Measurements from ENCODE around the gene ACADM.
"Not testable (repeated sequence)": the region's sequence is repeated elsewhere in the genome, so short reads cannot be mapped to it uniquely, and the experiment has no call there.

ACADM gene

DNA sequence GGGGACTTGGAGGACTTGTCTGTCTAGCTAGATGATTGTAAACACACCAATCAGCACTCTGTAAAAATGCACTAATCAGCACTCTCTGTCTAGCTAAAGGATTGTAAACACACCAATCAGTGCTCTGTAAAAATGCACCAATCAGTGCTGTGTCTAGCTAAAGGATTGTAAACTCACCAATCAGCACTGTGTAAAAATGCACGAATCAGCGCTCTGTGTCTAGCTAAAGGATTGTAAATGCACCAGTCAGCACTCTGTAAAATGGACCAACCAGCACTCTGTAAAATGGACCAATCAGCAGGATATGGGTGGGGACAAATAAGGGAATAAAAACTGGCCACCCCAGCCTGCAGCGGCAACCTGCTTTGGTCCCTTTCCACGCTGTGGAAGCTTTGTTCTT lies 34.0 kb downstream of the ACADM start:
- peaks cover 6 to 75% of the 10 kb centered on the region in 2 donors for H3K36me3 ChIP-seq (replicated peaks in 1 of 2; ENCODE audit: control insufficient read depth in 2 of 2, insufficient read depth in 2 of 2, low read length in 2 of 2)
- not testable (repeated sequence) for H3K27ac ChIP-seq (replicated peaks; ENCODE audit: low read length)

DNA sequence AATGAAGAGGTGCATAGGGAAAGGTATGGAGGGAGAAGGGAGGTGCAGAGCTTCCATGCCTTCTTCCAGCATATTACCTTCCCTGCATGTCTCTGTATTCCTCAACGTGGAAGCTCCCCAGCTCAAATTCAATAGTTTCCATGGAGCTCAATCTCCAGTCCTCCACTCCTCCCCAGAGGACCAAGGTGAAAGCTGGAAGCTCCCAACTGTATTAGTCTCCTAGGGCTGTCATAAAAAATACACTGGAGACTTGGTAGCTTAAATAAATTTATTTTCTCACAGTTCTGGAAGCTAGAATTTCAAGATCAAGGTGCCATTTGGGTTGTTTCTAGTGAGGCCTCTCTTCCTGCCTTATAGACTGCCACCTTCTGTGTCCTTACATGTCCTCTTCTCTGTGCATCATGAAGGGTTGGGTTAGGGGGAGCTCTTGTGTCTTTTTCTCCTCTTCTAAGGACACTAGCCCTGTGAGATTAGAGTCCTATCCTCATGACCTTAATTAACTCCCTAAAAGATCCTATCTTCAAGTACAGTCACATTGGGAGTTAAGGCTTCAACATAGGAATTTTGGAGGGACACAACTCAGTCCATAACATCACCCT lies 39.6 kb downstream of the ACADM start:
- no peak overlapping the region for H3K18ac ChIP-seq (ENCODE audit: low read length)
- no peak overlapping the region for H2BK120ac ChIP-seq (ENCODE audit: low read depth, low read length)
- no peaks in the 10 kb centered on the region for H3K79me1 ChIP-seq (ENCODE audit: low read depth, low read length)
- no peak overlapping the region for H3K23ac ChIP-seq (ENCODE audit: low read depth, low read length, poor library complexity)
- H3K27me3 ChIP-seq (ENCODE audit: control insufficient read depth in 3 of 3, insufficient read depth in 3 of 3, low read depth in 1 of 3, low read length in 3 of 3), result no peaks in the 10 kb centered on the region
- H3K14ac ChIP-seq (ENCODE audit: low read length), result no peak overlapping the region
- H3K9ac ChIP-seq (ENCODE audit: low read depth, low read length, poor library complexity), result no peak overlapping the region
- no peak overlapping the region for H2BK12ac ChIP-seq (ENCODE audit: low read length)
- no peak overlapping the region for H4K91ac ChIP-seq (ENCODE audit: low read depth, low read length, poor library complexity)
- H3K36me3 ChIP-seq (replicated peaks in 1 of 2; ENCODE audit: control insufficient read depth in 2 of 2, insufficient read depth in 2 of 2, low read length in 2 of 2), result peaks cover 4 to 36% of the 10 kb centered on the region in 2 donors
- H3K4me1 ChIP-seq (ENCODE audit: control insufficient read depth in 2 of 2, insufficient read depth in 1 of 2, low read depth in 1 of 2, low read length in 2 of 2), result no peaks in the 10 kb centered on the region
- H2AK5ac ChIP-seq (ENCODE audit: low read depth, low read length), result no peak overlapping the region
- H3K4ac ChIP-seq (ENCODE audit: low read length), result no peak overlapping the region
- H2AFZ ChIP-seq (ENCODE audit: low read length), result no peak overlapping the region
- no peak overlapping the region for H3K4me2 ChIP-seq (ENCODE audit: insufficient read depth, low read length, poor library complexity, severe bottlenecking)
- no peak overlapping the region for H2BK5ac ChIP-seq (ENCODE audit: low read length)
- no CpG with 5 or more reads among the region's 1 CpG for WGBS, 2 donors (ENCODE audit: extremely low coverage in 2 of 2, insufficient read length in 2 of 2, insufficient replicate concordance in 1 of 2)
- H2BK15ac ChIP-seq (ENCODE audit: low read length), result no peak overlapping the region
- H3K27ac ChIP-seq (replicated peaks; ENCODE audit: low read length), result no peak overlapping the region
- no peak overlapping the region for H3K4me3 ChIP-seq (ENCODE audit: low read length in 2 of 2)
- no peak for DNase-seq (ENCODE audit: low spot score)
- no peak overlapping the region for H4K8ac ChIP-seq (ENCODE audit: low read depth, low read length)
- H3K9me3 ChIP-seq (replicated peaks in 1 of 2; ENCODE audit: control insufficient read depth in 2 of 2, insufficient read depth in 1 of 2, low read depth in 1 of 2, low read length in 2 of 2), result no peaks in the 10 kb centered on the region

More for the DNA sequence above, 34.0 kb downstream of the ACADM start:
- not testable (repeated sequence) for H2AK5ac ChIP-seq (ENCODE audit: low read depth, low read length); H3K4me3 ChIP-seq (ENCODE audit: low read length in 2 of 2); H3K27me3 ChIP-seq (ENCODE audit: control insufficient read depth in 3 of 3, insufficient read depth in 3 of 3, low read depth in 1 of 3, low read length in 3 of 3); H3K9ac ChIP-seq (ENCODE audit: low read depth, low read length, poor library complexity); H3K4me1 ChIP-seq (ENCODE audit: control insufficient read depth in 2 of 2, insufficient read depth in 1 of 2, low read depth in 1 of 2, low read length in 2 of 2); H2BK5ac ChIP-seq (ENCODE audit: low read length); H3K18ac ChIP-seq (ENCODE audit: low read length); H3K14ac ChIP-seq (ENCODE audit: low read length); DNase-seq (ENCODE audit: low spot score); H2BK12ac ChIP-seq (ENCODE audit: low read length); H2BK15ac ChIP-seq (ENCODE audit: low read length); H4K91ac ChIP-seq (ENCODE audit: low read depth, low read length, poor library complexity); H2AFZ ChIP-seq (ENCODE audit: low read length); H3K4ac ChIP-seq (ENCODE audit: low read length); H3K4me2 ChIP-seq (ENCODE audit: insufficient read depth, low read length, poor library complexity, severe bottlenecking); H3K79me1 ChIP-seq (ENCODE audit: low read depth, low read length); H2BK120ac ChIP-seq (ENCODE audit: low read depth, low read length); H3K23ac ChIP-seq (ENCODE audit: low read depth, low read length, poor library complexity); H4K8ac ChIP-seq (ENCODE audit: low read depth, low read length)
- peaks cover 4 to 32% of the 10 kb centered on the region in 2 donors for H3K9me3 ChIP-seq (replicated peaks in 1 of 2; ENCODE audit: control insufficient read depth in 2 of 2, insufficient read depth in 1 of 2, low read depth in 1 of 2, low read length in 2 of 2)
- no CpG with 5 or more reads among the region's 4 CpGs for WGBS, 2 donors (ENCODE audit: extremely low coverage in 2 of 2, insufficient read length in 2 of 2, insufficient replicate concordance in 1 of 2)

DNA sequence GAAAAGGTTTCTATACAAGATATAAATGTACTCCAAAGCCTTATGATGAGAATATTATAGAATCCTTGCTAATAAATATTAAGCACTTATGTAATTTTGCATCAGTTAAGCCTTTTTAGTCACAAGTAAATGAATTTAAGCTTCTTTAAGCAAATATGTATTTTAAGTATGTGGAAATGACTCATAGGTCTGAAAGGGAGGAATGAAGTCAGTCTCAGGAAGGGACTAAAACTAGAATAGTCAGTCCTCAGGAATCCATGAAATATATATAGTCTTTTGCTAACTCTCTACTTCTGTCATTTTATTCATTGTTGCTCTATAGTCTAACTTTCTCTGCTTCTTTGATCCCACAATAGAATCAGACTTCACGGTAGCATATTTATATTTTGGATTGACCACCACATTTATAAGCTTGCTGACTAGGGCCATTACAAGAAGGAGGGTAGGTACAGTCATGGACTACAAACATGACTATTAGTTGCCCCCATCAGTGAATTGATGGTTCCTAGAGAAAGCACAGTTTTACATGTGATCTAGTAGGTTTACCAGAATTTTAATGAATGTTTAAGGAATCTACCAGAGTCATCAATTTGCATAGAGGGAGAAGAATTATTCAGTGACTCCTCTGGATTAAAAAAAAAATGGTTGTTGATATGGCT lies 41.3 kb downstream of the ACADM start:
- Histone ChIP-seq H3K4ac (ENCODE audit: low read length) (no peak overlapping the region), H2BK120ac (ENCODE audit: low read depth, low read length) (no peak overlapping the region), H2BK15ac (ENCODE audit: low read length) (no peak overlapping the region), H3K9me3 (replicated peaks in 1 of 2; ENCODE audit: control insufficient read depth in 2 of 2, insufficient read depth in 1 of 2, low read depth in 1 of 2, low read length in 2 of 2) (no peaks in the 10 kb centered on the region), H3K4me1 (ENCODE audit: control insufficient read depth in 2 of 2, insufficient read depth in 1 of 2, low read depth in 1 of 2, low read length in 2 of 2) (no peaks in the 10 kb centered on the region), H3K27me3 (ENCODE audit: control insufficient read depth in 3 of 3, insufficient read depth in 3 of 3, low read depth in 1 of 3, low read length in 3 of 3) (no peaks in the 10 kb centered on the region), H4K8ac (ENCODE audit: low read depth, low read length) (no peak overlapping the region), H2AK5ac (ENCODE audit: low read depth, low read length) (no peak overlapping the region), H3K18ac (ENCODE audit: low read length) (no peak overlapping the region), H3K4me2 (ENCODE audit: insufficient read depth, low read length, poor library complexity, severe bottlenecking) (no peak overlapping the region), H4K91ac (ENCODE audit: low read depth, low read length, poor library complexity) (no peak overlapping the region), H3K27ac (replicated peaks; ENCODE audit: low read length) (no peak overlapping the region), H2BK5ac (ENCODE audit: low read length) (no peak overlapping the region), H3K14ac (ENCODE audit: low read length) (no peak overlapping the region), H3K36me3 (replicated peaks in 1 of 2; ENCODE audit: control insufficient read depth in 2 of 2, insufficient read depth in 2 of 2, low read length in 2 of 2) (peaks cover 4 to 31% of the 10 kb centered on the region in 2 donors), H3K23ac (ENCODE audit: low read depth, low read length, poor library complexity) (no peak overlapping the region), H3K4me3 (ENCODE audit: low read length in 2 of 2) (no peak overlapping the region), H3K79me1 (ENCODE audit: low read depth, low read length) (no peaks in the 10 kb centered on the region), H3K9ac (ENCODE audit: low read depth, low read length, poor library complexity) (no peak overlapping the region), H2BK12ac (ENCODE audit: low read length) (no peak overlapping the region), H2AFZ (ENCODE audit: low read length) (no peak overlapping the region)
- WGBS, 2 donors (ENCODE audit: extremely low coverage in 2 of 2, insufficient read length in 2 of 2, insufficient replicate concordance in 1 of 2), result no CpG with 5 or more reads among the region's 1 CpG
- DNase-seq (ENCODE audit: low spot score), result no peak

DNA sequence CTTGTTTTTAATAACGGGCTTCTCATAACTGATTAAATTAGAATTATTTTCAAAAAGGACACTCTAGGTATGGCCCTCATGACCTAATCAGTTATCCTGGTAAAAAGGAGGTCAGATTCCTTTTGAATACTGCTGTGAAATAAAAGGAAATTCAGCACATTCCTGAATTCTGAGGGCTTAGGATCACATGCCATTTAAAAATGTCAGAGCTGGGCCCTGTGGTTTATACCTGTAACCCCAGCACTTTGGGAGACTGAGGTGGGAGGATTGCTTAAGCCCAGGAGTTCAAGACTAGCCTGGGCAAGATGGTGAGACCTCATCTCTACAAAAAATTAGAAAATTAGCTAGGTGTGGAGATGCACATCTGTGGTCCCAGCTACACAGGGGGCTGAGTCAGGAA lies 43.5 kb downstream of the ACADM start:
- no peak for DNase-seq (ENCODE audit: low spot score)

More for the DNA sequence above, 43.5 kb downstream of the ACADM start:
- no peak overlapping the region for H3K4me2 ChIP-seq (ENCODE audit: insufficient read depth, low read length, poor library complexity, severe bottlenecking)
- H3K79me1 ChIP-seq (ENCODE audit: low read depth, low read length), result no peaks in the 10 kb centered on the region
- H2AK5ac ChIP-seq (ENCODE audit: low read depth, low read length), result no peak overlapping the region
- H2BK5ac ChIP-seq (ENCODE audit: low read length), result no peak overlapping the region
- no peak overlapping the region for H3K18ac ChIP-seq (ENCODE audit: low read length)
- no peak overlapping the region for H3K4ac ChIP-seq (ENCODE audit: low read length)
- no peaks in the 10 kb centered on the region for H3K9me3 ChIP-seq (replicated peaks in 1 of 2; ENCODE audit: control insufficient read depth in 2 of 2, insufficient read depth in 1 of 2, low read depth in 1 of 2, low read length in 2 of 2)
- H3K23ac ChIP-seq (ENCODE audit: low read depth, low read length, poor library complexity), result no peak overlapping the region
- no peak overlapping the region for H4K8ac ChIP-seq (ENCODE audit: low read depth, low read length)
- peaks cover 4 to 10% of the 10 kb centered on the region in 2 donors for H3K36me3 ChIP-seq (replicated peaks in 1 of 2; ENCODE audit: control insufficient read depth in 2 of 2, insufficient read depth in 2 of 2, low read length in 2 of 2)
- WGBS, 2 donors (ENCODE audit: extremely low coverage in 2 of 2, insufficient read length in 2 of 2, insufficient replicate concordance in 1 of 2), result no CpG with 5 or more reads among the region's 1 CpG
- no peaks in the 10 kb centered on the region for H3K27me3 ChIP-seq (ENCODE audit: control insufficient read depth in 3 of 3, insufficient read depth in 3 of 3, low read depth in 1 of 3, low read length in 3 of 3)
- no peak overlapping the region for H2BK120ac ChIP-seq (ENCODE audit: low read depth, low read length)
- H2BK15ac ChIP-seq (ENCODE audit: low read length), result no peak overlapping the region
- no peaks in the 10 kb centered on the region for H3K4me1 ChIP-seq (ENCODE audit: control insufficient read depth in 2 of 2, insufficient read depth in 1 of 2, low read depth in 1 of 2, low read length in 2 of 2)
- no peak overlapping the region for H3K4me3 ChIP-seq (ENCODE audit: low read length in 2 of 2)
- H4K91ac ChIP-seq (ENCODE audit: low read depth, low read length, poor library complexity), result no peak overlapping the region
- H3K14ac ChIP-seq (ENCODE audit: low read length), result no peak overlapping the region
- H3K27ac ChIP-seq (replicated peaks; ENCODE audit: low read length), result no peak overlapping the region
- H2AFZ ChIP-seq (ENCODE audit: low read length), result no peak overlapping the region
- H2BK12ac ChIP-seq (ENCODE audit: low read length), result no peak overlapping the region
- H3K9ac ChIP-seq (ENCODE audit: low read depth, low read length, poor library complexity), result no peak overlapping the region
